Kidney epithelial cell (primary cell): ENCODE measurements around the gene NRXN2. TPM values are rescaled to one million over a fixed set of nuclear protein-coding genes. Genes with fewer than 3 reads are reported as not detected.

ENCODE experiments used
- DNase-seq: peaks from one replicate; pipeline ENCODE4 v3.0.0-alpha.2; 2010; ENCODE audit warnings: low read depth
- H3K27me3 ChIP-seq: 2 replicates; pipeline ENCODE4 v1.6.0; 2011; ENCODE audit warnings: low read length; ENCODE audit not compliant: control insufficient read depth, insufficient read depth
- H3K36me3 ChIP-seq: 2 replicates; pipeline ENCODE4 v1.5.1; 2011; ENCODE audit warnings: low read length; ENCODE audit not compliant: control insufficient read depth, insufficient read depth
- H3K4me3 ChIP-seq: 2 replicates; pipeline ENCODE4 v1.5.1; 2011; ENCODE audit warnings: low read depth, mild to moderate bottlenecking, control low read depth, low read length
- total RNA-seq: library from RNA; depleted of rRNA; stranded (reverse); fragments of >200 nt; gene quantifications from 2 replicates; pipeline ENCODE4 v1.2.3, GENCODE V29; 2015
- TF ChIP-seq, protein P1 (sequence below): IDR thresholded peaks from 2 replicates; pipeline ENCODE4 v1.5.1; 2011; ENCODE audit warnings: mild to moderate bottlenecking, moderate library complexity, low read length, control low read depth, inconsistent platforms; ENCODE audit not compliant: insufficient read depth, poor library complexity, severe bottlenecking

The NRXN2 gene
- total RNA-seq, 1 donor from 2014 or later = not detected

DNA sequence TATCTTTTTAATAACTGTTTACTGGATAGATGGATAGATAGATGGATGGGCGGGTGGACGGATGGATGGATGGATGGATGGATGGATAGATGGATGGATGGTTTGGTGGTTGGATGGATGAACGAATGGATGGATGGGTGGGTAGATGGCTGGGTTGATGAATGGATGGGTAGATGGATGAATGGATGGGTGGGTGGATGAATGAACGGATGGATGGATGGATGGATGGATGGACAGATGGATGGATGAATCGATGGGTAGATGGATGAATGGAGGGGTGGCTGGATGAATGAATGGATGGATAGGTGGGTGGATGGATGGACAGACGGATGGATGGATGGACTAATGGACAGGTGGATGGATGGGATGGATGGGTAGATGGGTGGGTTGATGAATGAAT, 145.8 kb downstream of the NRXN2 start:
- TF ChIP-seq, protein P1, sequence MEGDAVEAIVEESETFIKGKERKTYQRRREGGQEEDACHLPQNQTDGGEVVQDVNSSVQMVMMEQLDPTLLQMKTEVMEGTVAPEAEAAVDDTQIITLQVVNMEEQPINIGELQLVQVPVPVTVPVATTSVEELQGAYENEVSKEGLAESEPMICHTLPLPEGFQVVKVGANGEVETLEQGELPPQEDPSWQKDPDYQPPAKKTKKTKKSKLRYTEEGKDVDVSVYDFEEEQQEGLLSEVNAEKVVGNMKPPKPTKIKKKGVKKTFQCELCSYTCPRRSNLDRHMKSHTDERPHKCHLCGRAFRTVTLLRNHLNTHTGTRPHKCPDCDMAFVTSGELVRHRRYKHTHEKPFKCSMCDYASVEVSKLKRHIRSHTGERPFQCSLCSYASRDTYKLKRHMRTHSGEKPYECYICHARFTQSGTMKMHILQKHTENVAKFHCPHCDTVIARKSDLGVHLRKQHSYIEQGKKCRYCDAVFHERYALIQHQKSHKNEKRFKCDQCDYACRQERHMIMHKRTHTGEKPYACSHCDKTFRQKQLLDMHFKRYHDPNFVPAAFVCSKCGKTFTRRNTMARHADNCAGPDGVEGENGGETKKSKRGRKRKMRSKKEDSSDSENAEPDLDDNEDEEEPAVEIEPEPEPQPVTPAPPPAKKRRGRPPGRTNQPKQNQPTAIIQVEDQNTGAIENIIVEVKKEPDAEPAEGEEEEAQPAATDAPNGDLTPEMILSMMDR = no peak
- Histone ChIP-seq H3K4me3 (no peak overlapping the region), H3K36me3 (no peaks in the 10 kb centered on the region), H3K27me3 (peaks cover 9% of the 10 kb centered on the region)
- DNase-seq = no peak

DNA sequence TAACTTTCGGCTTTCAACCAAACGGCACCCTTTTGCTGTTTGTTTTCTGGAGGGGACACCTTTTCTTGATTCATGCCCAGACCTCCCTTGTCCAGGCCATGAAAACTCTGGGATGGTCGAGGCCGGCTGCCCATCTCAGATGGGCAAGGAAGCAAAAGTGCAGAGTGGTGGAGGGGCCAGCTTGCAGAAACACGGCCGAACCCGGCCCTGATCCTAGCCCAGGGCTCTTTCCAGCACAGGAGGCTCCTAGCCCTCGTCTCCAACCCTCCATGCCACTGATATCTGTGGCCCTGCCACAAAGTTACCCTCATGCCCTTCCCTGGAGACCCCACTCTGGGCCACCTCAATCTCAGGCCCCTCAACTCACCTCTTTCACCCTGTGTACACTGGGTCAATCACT, 150.9 kb downstream of the NRXN2 start:
- Histone ChIP-seq H3K27me3 (no peaks in the 10 kb centered on the region), H3K4me3 (no peak overlapping the region), H3K36me3 (no peaks in the 10 kb centered on the region)
- no peak for DNase-seq
- TF ChIP-seq, protein P1 = no peak

GRCh38 chr11:64571410-64572091, 151.4 kb downstream of the NRXN2 start:
- Histone ChIP-seq H3K36me3 (no peaks in the 10 kb centered on the region), H3K4me3 (no peak overlapping the region), H3K27me3 (no peaks in the 10 kb centered on the region)
- DNase-seq = no peak
- TF ChIP-seq, protein P1 = no peak

DNA sequence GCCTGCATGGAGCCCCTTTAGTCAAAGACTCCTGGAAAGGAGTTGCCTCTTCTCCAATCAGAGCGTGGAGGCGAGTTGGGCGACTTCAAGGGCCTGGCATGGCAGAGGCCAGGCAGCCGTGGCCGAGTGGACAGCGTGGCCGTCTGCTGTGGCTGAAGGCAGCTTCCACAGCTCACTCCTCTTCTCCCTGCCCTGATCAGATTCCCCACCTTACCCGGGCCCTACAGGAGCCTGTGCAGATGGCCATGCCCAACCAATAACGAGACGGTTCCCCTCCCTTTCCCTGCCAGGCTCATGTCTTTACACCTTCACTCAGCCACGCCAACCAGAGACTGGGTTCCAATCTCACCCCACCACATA, 152.0 kb downstream of the NRXN2 start:
- no peak for DNase-seq
- Histone ChIP-seq H3K36me3 (no peaks in the 10 kb centered on the region), H3K4me3 (no peak overlapping the region), H3K27me3 (no peaks in the 10 kb centered on the region)
- TF ChIP-seq, protein P1 = no peak

GRCh38 chr11:64570341-64570740, 152.7 kb downstream of the NRXN2 start:
- Histone ChIP-seq H3K4me3 (no peak overlapping the region), H3K27me3 (no peaks in the 10 kb centered on the region), H3K36me3 (no peaks in the 10 kb centered on the region)
- DNase-seq = no peak
- TF ChIP-seq, protein P1 = no peak
